Astrocyte (in vitro differentiated cells and primary cell): Measurements from ENCODE around the gene MAPK8IP1. TPM values are rescaled to one million over a fixed set of nuclear protein-coding genes. Genes with fewer than 3 reads are reported as not detected.

Source experiments
- DNase-seq: peaks from one replicate; pipeline ENCODE4 v3.0.0-alpha.2; 2010; ENCODE audit warnings: low read depth
- FAIRE-seq: peaks from 2 replicates; lab custom pipeline; 2011; peaks lifted over from hg19 to GRCh38; lab: Jason Lieb, UNC
- H2AFZ ChIP-seq: 2 replicates; pipeline ENCODE4 v1.6.0; 2012; ENCODE audit warnings: low read depth, low read length, inconsistent platforms
- H3K27ac ChIP-seq: 2 replicates; pipeline ENCODE4 v1.5.1; 2011; ENCODE audit warnings: low read depth, low read length, inconsistent platforms
- H3K27me3 ChIP-seq: 2 replicates; pipeline ENCODE4 v1.6.0; 2011; ENCODE audit warnings: low read length, inconsistent platforms; ENCODE audit not compliant: insufficient read depth
- H3K36me3 ChIP-seq: 2 replicates; pipeline ENCODE4 v1.5.1; 2011; ENCODE audit warnings: low read length, inconsistent platforms; ENCODE audit not compliant: insufficient read depth
- H3K4me1 ChIP-seq: 2 replicates; pipeline ENCODE4 v1.5.1; 2011; ENCODE audit warnings: low read length, inconsistent platforms; ENCODE audit not compliant: insufficient read depth
- H3K4me2 ChIP-seq: 2 replicates; pipeline ENCODE4 v1.6.0; 2012; ENCODE audit warnings: low read length, inconsistent platforms
- H3K4me3 ChIP-seq: 2 replicates; pipeline ENCODE4 v1.5.1; 2011; ENCODE audit warnings: low read depth, mild to moderate bottlenecking, low read length, inconsistent platforms; ENCODE audit not compliant: insufficient read depth
- H3K79me2 ChIP-seq: 2 replicates; pipeline ENCODE4 v1.6.0; 2012; ENCODE audit warnings: mild to moderate bottlenecking, low read length, inconsistent platforms; ENCODE audit not compliant: insufficient read depth
- H3K9ac ChIP-seq: 2 replicates; pipeline ENCODE4 v1.6.0; 2012; ENCODE audit warnings: mild to moderate bottlenecking, low read length, inconsistent platforms
- H3K9me3 ChIP-seq: 2 replicates; pipeline ENCODE4 v1.5.1; 2012; ENCODE audit warnings: low read depth, mild to moderate bottlenecking, low read length, inconsistent platforms; ENCODE audit not compliant: insufficient read depth
- H4K20me1 ChIP-seq: 2 replicates; pipeline ENCODE4 v1.6.0; 2012; ENCODE audit warnings: low read length, inconsistent platforms; ENCODE audit not compliant: insufficient read depth
- H3K27ac Mint-ChIP-seq: one replicate; pipeline ENCODE4 v1.8.0; 2021; ENCODE audit warnings: mild to moderate bottlenecking, mixed read lengths; ENCODE audit not compliant: unreplicated experiment
- H3K27me3 Mint-ChIP-seq: one replicate; pipeline ENCODE4 v1.8.0; 2021; ENCODE audit warnings: low read depth, mixed read lengths; ENCODE audit not compliant: unreplicated experiment
- H3K36me3 Mint-ChIP-seq: one replicate; pipeline ENCODE4 v1.8.0; 2021; ENCODE audit warnings: low read depth, mixed read lengths; ENCODE audit not compliant: unreplicated experiment
- H3K4me1 Mint-ChIP-seq: one replicate; pipeline ENCODE4 v1.8.0; 2021; ENCODE audit warnings: low read depth, mixed read lengths; ENCODE audit not compliant: unreplicated experiment
- H3K4me3 Mint-ChIP-seq: one replicate; pipeline ENCODE4 v1.8.0; 2021; ENCODE audit warnings: mild to moderate bottlenecking, moderate library complexity, mixed read lengths; ENCODE audit not compliant: unreplicated experiment
- H3K9me3 Mint-ChIP-seq: one replicate; pipeline ENCODE4 v1.8.0; 2021; ENCODE audit warnings: mild to moderate bottlenecking, mixed read lengths; ENCODE audit not compliant: unreplicated experiment
- EZH2 ChIP-seq: IDR thresholded peaks from 2 replicates; pipeline ENCODE4 v1.6.1; 2012; ENCODE audit warnings: mild to moderate bottlenecking, low read length, inconsistent platforms; ENCODE audit not compliant: insufficient read depth
- total RNA-seq: library from RNA; stranded (reverse); gene quantifications from 2 replicates; pipeline ENCODE4 v1.2.1, GENCODE V29; 2021
- TF ChIP-seq, protein P1 (sequence below): IDR thresholded peaks from 2 replicates; pipeline ENCODE4 v1.5.1; 2011; ENCODE audit warnings: low read depth, mild to moderate bottlenecking, inconsistent platforms, low read length, moderate library complexity; ENCODE audit not compliant: insufficient read depth

MAPK8IP1 gene
- total RNA-seq, 1 donor from 2014 or later = 14.7 TPM

GRCh38 chr11:45869551-45869950 lies 15.9 kb upstream of the MAPK8IP1 start:
- Mint-ChIP-seq H3K4me1 (peaks cover 9% of the 10 kb centered on the region), H3K27me3 (no peaks in the 10 kb centered on the region)

GRCh38 chr11:45870706-45871105 lies 14.7 kb upstream of the MAPK8IP1 start:
- no peak overlapping the region for H3K27ac Mint-ChIP-seq
- Histone ChIP-seq H4K20me1 (peaks cover 22% of the 10 kb centered on the region), H3K27me3 (no peaks in the 10 kb centered on the region), H2AFZ (no peak overlapping the region), H3K36me3 (peaks cover 28% of the 10 kb centered on the region), H3K4me1 (peaks cover 12% of the 10 kb centered on the region), H3K9me3 (no peaks in the 10 kb centered on the region), H3K4me3 (no peak overlapping the region), H3K9ac (no peak overlapping the region), H3K4me2 (no peak overlapping the region), H3K27ac (no peak overlapping the region), H3K79me2 (no peaks in the 10 kb centered on the region)
- no peaks in the 10 kb centered on the region for H3K27me3 Mint-ChIP-seq
- H3K9me3 Mint-ChIP-seq = peaks cover 3% of the 10 kb centered on the region
- peaks cover 9% of the 10 kb centered on the region for H3K4me1 Mint-ChIP-seq
- TF ChIP-seq, protein P1, sequence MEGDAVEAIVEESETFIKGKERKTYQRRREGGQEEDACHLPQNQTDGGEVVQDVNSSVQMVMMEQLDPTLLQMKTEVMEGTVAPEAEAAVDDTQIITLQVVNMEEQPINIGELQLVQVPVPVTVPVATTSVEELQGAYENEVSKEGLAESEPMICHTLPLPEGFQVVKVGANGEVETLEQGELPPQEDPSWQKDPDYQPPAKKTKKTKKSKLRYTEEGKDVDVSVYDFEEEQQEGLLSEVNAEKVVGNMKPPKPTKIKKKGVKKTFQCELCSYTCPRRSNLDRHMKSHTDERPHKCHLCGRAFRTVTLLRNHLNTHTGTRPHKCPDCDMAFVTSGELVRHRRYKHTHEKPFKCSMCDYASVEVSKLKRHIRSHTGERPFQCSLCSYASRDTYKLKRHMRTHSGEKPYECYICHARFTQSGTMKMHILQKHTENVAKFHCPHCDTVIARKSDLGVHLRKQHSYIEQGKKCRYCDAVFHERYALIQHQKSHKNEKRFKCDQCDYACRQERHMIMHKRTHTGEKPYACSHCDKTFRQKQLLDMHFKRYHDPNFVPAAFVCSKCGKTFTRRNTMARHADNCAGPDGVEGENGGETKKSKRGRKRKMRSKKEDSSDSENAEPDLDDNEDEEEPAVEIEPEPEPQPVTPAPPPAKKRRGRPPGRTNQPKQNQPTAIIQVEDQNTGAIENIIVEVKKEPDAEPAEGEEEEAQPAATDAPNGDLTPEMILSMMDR = no peak
- TF ChIP-seq EZH2 = no peak
- no peak overlapping the region for H3K4me3 Mint-ChIP-seq
- peaks cover 32% of the 10 kb centered on the region for H3K36me3 Mint-ChIP-seq
- FAIRE-seq = no peak
- no peak for DNase-seq

More at GRCh38 chr11:45869551-45869950, 15.9 kb upstream of the MAPK8IP1 start:
- Mint-ChIP-seq H3K9me3 (no peaks in the 10 kb centered on the region), H3K4me3 (no peak overlapping the region), H3K36me3 (peaks cover 30% of the 10 kb centered on the region), H3K27ac (no peak overlapping the region)
- no peak for TF ChIP-seq EZH2
- TF ChIP-seq, protein P1 = no peak
- H3K9ac ChIP-seq = no peak overlapping the region
- H3K27me3 ChIP-seq = no peaks in the 10 kb centered on the region
- no peak overlapping the region for H3K4me2 ChIP-seq
- H3K79me2 ChIP-seq = no peaks in the 10 kb centered on the region
- peaks cover 12% of the 10 kb centered on the region for H3K4me1 ChIP-seq
- no peak overlapping the region for H2AFZ ChIP-seq
- FAIRE-seq = no peak
- H3K4me3 ChIP-seq = no peak overlapping the region
- H3K36me3 ChIP-seq = peaks cover 25% of the 10 kb centered on the region
- DNase-seq = no peak
- H4K20me1 ChIP-seq = peaks cover 22% of the 10 kb centered on the region
- no peak overlapping the region for H3K27ac ChIP-seq
- H3K9me3 ChIP-seq = no peaks in the 10 kb centered on the region

- H3K27ac ChIP-seq = no peak overlapping the region
- H3K36me3 Mint-ChIP-seq = peaks cover 29% of the 10 kb centered on the region
- no peaks in the 10 kb centered on the region for H3K9me3 ChIP-seq
- H4K20me1 ChIP-seq = peaks cover 19% of the 10 kb centered on the region
- no peaks in the 10 kb centered on the region for H3K27me3 ChIP-seq
- H3K4me3 Mint-ChIP-seq = no peak overlapping the region
- H3K27ac Mint-ChIP-seq = no peak overlapping the region
- H2AFZ ChIP-seq = no peak overlapping the region
- H3K36me3 ChIP-seq = peaks cover 28% of the 10 kb centered on the region
- H3K4me2 ChIP-seq = no peak overlapping the region
- H3K27me3 Mint-ChIP-seq = no peaks in the 10 kb centered on the region
- DNase-seq (no peak), FAIRE-seq (no peak)
- peaks cover 12% of the 10 kb centered on the region for H3K4me1 ChIP-seq
- no peaks in the 10 kb centered on the region for H3K79me2 ChIP-seq
- TF ChIP-seq, protein P1 = no peak
- no peak for TF ChIP-seq EZH2
- H3K9ac ChIP-seq = no peak overlapping the region
- peaks cover 3% of the 10 kb centered on the region for H3K9me3 Mint-ChIP-seq
- peaks cover 9% of the 10 kb centered on the region for H3K4me1 Mint-ChIP-seq
- no peak overlapping the region for H3K4me3 ChIP-seq
These were observed 13.8 kb upstream of the MAPK8IP1 start for GRCh38 chr11:45871638-45872037.
